Calu3 (cell line): ENCODE results near the gene MCRS1. TPM values are rescaled to one million over a fixed set of nuclear protein-coding genes. Genes with fewer than 3 reads are reported as not detected.
A peak's percentile ranks its signal among the peaks of the same experiment; 100 is the strongest.

ENCODE experiments used
- BruUV-seq: library from RNA; stranded (reverse); fragments of 400-500 nt; replicated peaks from 2 replicates; lab custom pipeline; 2021; lab: Mats Ljungman, UMichigan
- CTCF ChIA-PET: fragments of 300-600 bp; sonication (Branson Sonifier 250); formaldehyde crosslinking; loops from one replicate; lab custom pipeline; 2022; ENCODE audit warnings: antibody characterized with exemption; lab: Charles Lee
- DNase-seq: peaks from one replicate; pipeline ENCODE4 v3.0.0; 2022
- H3K27ac Mint-ChIP-seq: one replicate; pipeline ENCODE4 v1.8.0; 2022; ENCODE audit warnings: mixed read lengths; ENCODE audit not compliant: unreplicated experiment
- H3K27me3 Mint-ChIP-seq: one replicate; pipeline ENCODE4 v1.8.0; 2022; ENCODE audit warnings: mixed read lengths; ENCODE audit not compliant: unreplicated experiment
- H3K36me3 Mint-ChIP-seq: one replicate; pipeline ENCODE4 v1.8.0; 2022; ENCODE audit warnings: mild to moderate bottlenecking, moderate library complexity, mixed read lengths; ENCODE audit not compliant: insufficient read depth, unreplicated experiment
- H3K4me1 Mint-ChIP-seq: one replicate; pipeline ENCODE4 v1.8.0; 2022; ENCODE audit warnings: mild to moderate bottlenecking, low read depth, mixed read lengths; ENCODE audit not compliant: unreplicated experiment
- H3K4me3 Mint-ChIP-seq: one replicate; pipeline ENCODE4 v1.8.0; 2022; ENCODE audit warnings: mild to moderate bottlenecking, low read depth, moderate library complexity, mixed read lengths; ENCODE audit not compliant: unreplicated experiment
- H3K9me3 Mint-ChIP-seq: one replicate; pipeline ENCODE4 v1.8.0; 2022; ENCODE audit warnings: low read depth, mixed read lengths; ENCODE audit not compliant: unreplicated experiment
- intact Hi-C: fragments of 100-400 bp; cut with micrococcal nuclease; formaldehyde crosslinking; loops from one replicate; pipeline ENCODE4 v1.10.0; 2022; ENCODE audit not compliant: unreplicated experiment
- total RNA-seq: library from RNA; stranded (reverse); gene quantifications from 2 replicates; pipeline ENCODE4 v1.2.3, GENCODE V29; 2022
- TF ChIP-seq, protein P1 (sequence below): fragments of 200-600 bp; IDR thresholded peaks from one replicate; pipeline ENCODE4 v1.8.0; 2022; ENCODE audit warnings: antibody characterized with exemption; ENCODE audit not compliant: unreplicated experiment

Gene MCRS1
- total RNA-seq, 1 experiment from 2014 or later, result 38.0 TPM

- no peaks in the 10 kb centered on the region for H3K4me1 Mint-ChIP-seq
- TF ChIP-seq, protein P1, sequence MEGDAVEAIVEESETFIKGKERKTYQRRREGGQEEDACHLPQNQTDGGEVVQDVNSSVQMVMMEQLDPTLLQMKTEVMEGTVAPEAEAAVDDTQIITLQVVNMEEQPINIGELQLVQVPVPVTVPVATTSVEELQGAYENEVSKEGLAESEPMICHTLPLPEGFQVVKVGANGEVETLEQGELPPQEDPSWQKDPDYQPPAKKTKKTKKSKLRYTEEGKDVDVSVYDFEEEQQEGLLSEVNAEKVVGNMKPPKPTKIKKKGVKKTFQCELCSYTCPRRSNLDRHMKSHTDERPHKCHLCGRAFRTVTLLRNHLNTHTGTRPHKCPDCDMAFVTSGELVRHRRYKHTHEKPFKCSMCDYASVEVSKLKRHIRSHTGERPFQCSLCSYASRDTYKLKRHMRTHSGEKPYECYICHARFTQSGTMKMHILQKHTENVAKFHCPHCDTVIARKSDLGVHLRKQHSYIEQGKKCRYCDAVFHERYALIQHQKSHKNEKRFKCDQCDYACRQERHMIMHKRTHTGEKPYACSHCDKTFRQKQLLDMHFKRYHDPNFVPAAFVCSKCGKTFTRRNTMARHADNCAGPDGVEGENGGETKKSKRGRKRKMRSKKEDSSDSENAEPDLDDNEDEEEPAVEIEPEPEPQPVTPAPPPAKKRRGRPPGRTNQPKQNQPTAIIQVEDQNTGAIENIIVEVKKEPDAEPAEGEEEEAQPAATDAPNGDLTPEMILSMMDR, result no peak
- intact Hi-C loops, result no loop called here
- H3K27me3 Mint-ChIP-seq, result no peaks in the 10 kb centered on the region
- DNase-seq, result no peak
- H3K36me3 Mint-ChIP-seq, result peaks cover 20% of the 10 kb centered on the region
- H3K27ac Mint-ChIP-seq, result no peak overlapping the region
- no peak overlapping the region for H3K4me3 Mint-ChIP-seq
- no TSS peak for BruUV-seq
- CTCF ChIA-PET, result interaction anchor here (1.1 kb wide), 1 partner anchor 200 kb away, joined by 3 read pairs; no protein-coding TSS in a partner anchor
- no peaks in the 10 kb centered on the region for H3K9me3 Mint-ChIP-seq
Measured at GRCh38 chr12:49558526-49558925, 9.4 kb downstream of the MCRS1 start.

- BruUV-seq, result no TSS peak
- TF ChIP-seq, protein P1, result no peak
- Mint-ChIP-seq H3K27me3 (peaks cover 1% of the 10 kb centered on the region), H3K4me3 (no peak overlapping the region), H3K27ac (no peak overlapping the region), H3K36me3 (peaks cover 15% of the 10 kb centered on the region), H3K9me3 (no peaks in the 10 kb centered on the region), H3K4me1 (no peaks in the 10 kb centered on the region)
- DNase-seq, result peak; percentile 18
- intact Hi-C loops, result no loop called here
- CTCF ChIA-PET, result interaction anchor here (0.5 to 1.1 kb wide), 2 partner anchors 197 to 199 kb away, joined by 3 read pairs; no protein-coding TSS in a partner anchor
Measured at GRCh38 chr12:49557917-49558215, 10.1 kb downstream of the MCRS1 start.

GRCh38 chr12:49557187-49557916 lies 10.6 kb downstream of the MCRS1 start:
- intact Hi-C loops, result no loop called here
- no peaks in the 10 kb centered on the region for H3K9me3 Mint-ChIP-seq
- no peaks in the 10 kb centered on the region for H3K4me1 Mint-ChIP-seq
- H3K4me3 Mint-ChIP-seq, result no peak overlapping the region
- H3K27ac Mint-ChIP-seq, result no peak overlapping the region
- no TSS peak for BruUV-seq
- peaks cover 7% of the 10 kb centered on the region for H3K27me3 Mint-ChIP-seq
- CTCF ChIA-PET, result interaction anchor here (0.5 to 1.1 kb wide), 3 partner anchors 47 to 199 kb away, joined by 3 to 5 read pairs (median 3); no protein-coding TSS in a partner anchor
- TF ChIP-seq, protein P1, result no peak
- peaks cover 17% of the 10 kb centered on the region for H3K36me3 Mint-ChIP-seq
- DNase-seq, result no peak

GRCh38 chr12:49556391-49557186 lies 11.4 kb downstream of the MCRS1 start:
- no peak for DNase-seq
- intact Hi-C loops, result no loop called here
- CTCF ChIA-PET, result interaction anchor here (0.6 kb wide), 1 partner anchor 46 kb away, joined by 5 read pairs; no protein-coding TSS in a partner anchor
- no peak overlapping the region for H3K4me3 Mint-ChIP-seq
- H3K9me3 Mint-ChIP-seq, result no peaks in the 10 kb centered on the region
- H3K4me1 Mint-ChIP-seq, result no peaks in the 10 kb centered on the region
- no peak overlapping the region for H3K27ac Mint-ChIP-seq
- TF ChIP-seq, protein P1, result no peak
- BruUV-seq, result no TSS peak
- peaks cover 20% of the 10 kb centered on the region for H3K36me3 Mint-ChIP-seq
- H3K27me3 Mint-ChIP-seq, result peaks cover 12% of the 10 kb centered on the region
